HEK293 (cell line): Measurements from ENCODE around the gene MRPL55.

ENCODE experiments used
- SCRT2 ChIP-seq: fragments of 450-650 bp; formaldehyde crosslinking; IDR thresholded peaks from 2 replicates; pipeline ENCODE4 v1.5.1; 2016; ENCODE audit warnings: missing biosample characterization, missing genetic modification characterization
- ZFP41 ChIP-seq: fragments of 450-650 bp; formaldehyde crosslinking; IDR thresholded peaks from 2 replicates; pipeline ENCODE4 v1.5.1; 2016; ENCODE audit warnings: missing biosample characterization, missing genetic modification characterization, borderline replicate concordance
- ZNF10 ChIP-seq: fragments of 450-650 bp; formaldehyde crosslinking; IDR thresholded peaks from 2 replicates; pipeline ENCODE4 v1.5.1; 2017; ENCODE audit warnings: missing biosample characterization, missing genetic modification characterization
- ZNF112 ChIP-seq: fragments of 450-650 bp; formaldehyde crosslinking; IDR thresholded peaks from 2 replicates; pipeline ENCODE4 v1.5.0; 2017; ENCODE audit warnings: missing biosample characterization, missing genetic modification characterization
- ZNF19 ChIP-seq: fragments of 450-650 bp; formaldehyde crosslinking; IDR thresholded peaks from 2 replicates; pipeline ENCODE4; 2016; ENCODE audit warnings: missing biosample characterization, missing genetic modification characterization, low read depth
- ZNF211 ChIP-seq: fragments of 450-650 bp; formaldehyde crosslinking; IDR thresholded peaks from 2 replicates; pipeline ENCODE4 v1.5.1; 2016; ENCODE audit warnings: low read depth, missing biosample characterization, missing genetic modification characterization
- ZNF239 ChIP-seq: fragments of 450-650 bp; formaldehyde crosslinking; IDR thresholded peaks from 2 replicates; pipeline ENCODE4 v1.5.1; 2016; ENCODE audit warnings: missing biosample characterization, missing genetic modification characterization
- ZNF274 ChIP-seq, 2 experiments: fragments of 200-500 bp in 1 of 2; fragments of 450-650 bp in 1 of 2; sonication (Bioruptor generic) in 1 of 2; formaldehyde crosslinking in 1 of 2; IDR thresholded peaks; 2 replicates each; pipeline versions ENCODE4 v1.5.1 to v1.6.1; 2014 to 2016; ENCODE audit warnings: borderline replicate concordance in 1 of 2, inconsistent platforms in 1 of 2, low read length in 1 of 2, missing biosample characterization in 1 of 2, missing genetic modification characterization in 1 of 2
- ZNF292 ChIP-seq: fragments of 450-650 bp; formaldehyde crosslinking; IDR thresholded peaks from 2 replicates; pipeline ENCODE4 v1.5.1; 2016; ENCODE audit warnings: low read depth, missing biosample characterization, missing genetic modification characterization, borderline replicate concordance
- ZNF416 ChIP-seq: fragments of 450-650 bp; formaldehyde crosslinking; IDR thresholded peaks from 2 replicates; pipeline ENCODE4 v1.5.1; 2016; ENCODE audit warnings: missing biosample characterization, missing genetic modification characterization
- ZNF660 ChIP-seq: fragments of 450-650 bp; IDR thresholded peaks from 2 replicates; pipeline ENCODE4 v1.5.1; 2018; ENCODE audit warnings: missing biosample characterization, mild to moderate bottlenecking, missing genetic modification characterization
- ZNF664 ChIP-seq: fragments of 450-650 bp; formaldehyde crosslinking; IDR thresholded peaks from 2 replicates; pipeline ENCODE4 v1.5.1; 2016; ENCODE audit warnings: missing biosample characterization, missing genetic modification characterization
- ZNF677 ChIP-seq: fragments of 450-650 bp; IDR thresholded peaks from 2 replicates; pipeline ENCODE4 v1.5.0; 2018; ENCODE audit warnings: missing biosample characterization, mild to moderate bottlenecking, missing genetic modification characterization, moderate library complexity
- ZSCAN23 ChIP-seq: fragments of 450-650 bp; formaldehyde crosslinking; IDR thresholded peaks from 2 replicates; pipeline ENCODE4 v1.5.1; 2016; ENCODE audit warnings: missing biosample characterization, missing genetic modification characterization
- TF ChIP-seq, protein P1 (sequence below): fragments of 450-650 bp; formaldehyde crosslinking; IDR thresholded peaks from 2 replicates; pipeline ENCODE4 v1.5.1; 2016; ENCODE audit warnings: missing biosample characterization, missing genetic modification characterization
- TF ChIP-seq, protein P2 (sequence below): fragments of 450-650 bp; formaldehyde crosslinking; IDR thresholded peaks from 2 replicates; pipeline ENCODE4 v1.5.1; 2017; ENCODE audit warnings: missing biosample characterization, missing genetic modification characterization
- TF ChIP-seq, protein P3 (sequence below): sonication (generic); formaldehyde crosslinking; IDR thresholded peaks from 2 replicates; pipeline ENCODE4 v1.8.1; 2022; ENCODE audit warnings: mild to moderate bottlenecking, moderate library complexity, missing genetic modification reagents
- TF ChIP-seq, protein P4 (sequence below): fragments of 450-650 bp; formaldehyde crosslinking; IDR thresholded peaks from 2 replicates; pipeline ENCODE4 v1.5.0; 2017; ENCODE audit warnings: missing biosample characterization, missing genetic modification characterization, borderline replicate concordance
- TF ChIP-seq, protein P5 (sequence below): fragments of 450-650 bp; formaldehyde crosslinking; IDR thresholded peaks from 2 replicates; pipeline ENCODE4 v1.5.1; 2016; ENCODE audit warnings: missing biosample characterization, missing genetic modification characterization, borderline replicate concordance
- TF ChIP-seq, protein P6 (sequence below): fragments of 450-650 bp; IDR thresholded peaks from 2 replicates; pipeline ENCODE4 v1.5.1; 2018; ENCODE audit warnings: missing biosample characterization, mild to moderate bottlenecking, missing genetic modification characterization
- TF ChIP-seq, protein P7 (sequence below): fragments of 450-650 bp; formaldehyde crosslinking; IDR thresholded peaks from 2 replicates; pipeline ENCODE4 v1.5.1; 2016; ENCODE audit warnings: missing biosample characterization, missing genetic modification characterization, borderline replicate concordance

The MRPL55 gene

DNA sequence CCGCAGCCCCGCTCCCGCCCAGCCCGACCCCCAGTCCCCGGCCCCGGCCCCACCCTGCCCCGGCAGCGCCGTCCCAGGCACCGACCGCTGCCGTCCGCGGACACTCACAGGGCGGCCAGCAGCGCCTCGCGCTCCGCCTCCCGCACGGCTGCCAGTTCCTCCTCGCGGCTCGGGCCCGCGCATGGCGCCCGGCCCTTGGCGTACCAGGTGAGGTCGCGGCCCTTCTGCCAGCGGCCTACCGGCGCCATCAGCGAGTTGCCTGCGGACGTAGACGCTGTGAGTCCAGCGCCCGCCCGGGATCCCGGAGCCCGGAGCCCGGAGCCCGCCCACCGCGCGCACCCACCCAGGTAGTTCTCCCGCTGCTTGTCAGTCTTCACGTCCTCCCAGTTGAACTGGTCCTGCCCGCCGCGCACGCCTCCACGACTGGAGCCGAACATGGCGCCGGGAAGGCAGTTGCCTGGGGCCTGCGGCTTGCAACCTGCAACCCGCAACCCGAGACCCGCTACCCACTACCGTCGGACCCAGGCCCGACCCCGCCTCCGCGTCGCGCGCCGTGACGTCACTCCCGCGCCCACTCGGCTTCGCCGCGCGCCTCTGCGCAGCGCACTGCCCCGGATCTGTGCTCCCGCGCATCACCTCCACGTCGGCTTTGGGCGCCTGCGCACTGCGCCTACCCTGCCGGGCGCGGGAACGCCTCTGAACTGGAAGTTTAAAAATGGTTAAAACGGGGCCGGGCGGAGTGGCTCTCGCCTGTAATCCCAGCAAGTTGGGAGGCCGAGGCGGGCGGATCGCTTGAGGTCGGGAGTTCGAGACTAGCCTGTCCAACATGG lies 6.1 kb downstream of the MRPL55 start, which contains the start of gene C1orf35 (continued):
- TF ChIP-seq, protein P1, sequence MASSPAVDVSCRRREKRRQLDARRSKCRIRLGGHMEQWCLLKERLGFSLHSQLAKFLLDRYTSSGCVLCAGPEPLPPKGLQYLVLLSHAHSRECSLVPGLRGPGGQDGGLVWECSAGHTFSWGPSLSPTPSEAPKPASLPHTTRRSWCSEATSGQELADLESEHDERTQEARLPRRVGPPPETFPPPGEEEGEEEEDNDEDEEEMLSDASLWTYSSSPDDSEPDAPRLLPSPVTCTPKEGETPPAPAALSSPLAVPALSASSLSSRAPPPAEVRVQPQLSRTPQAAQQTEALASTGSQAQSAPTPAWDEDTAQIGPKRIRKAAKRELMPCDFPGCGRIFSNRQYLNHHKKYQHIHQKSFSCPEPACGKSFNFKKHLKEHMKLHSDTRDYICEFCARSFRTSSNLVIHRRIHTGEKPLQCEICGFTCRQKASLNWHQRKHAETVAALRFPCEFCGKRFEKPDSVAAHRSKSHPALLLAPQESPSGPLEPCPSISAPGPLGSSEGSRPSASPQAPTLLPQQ (tag by site-specific recombination): peak; percentile 63
- TF ChIP-seq, protein P2, sequence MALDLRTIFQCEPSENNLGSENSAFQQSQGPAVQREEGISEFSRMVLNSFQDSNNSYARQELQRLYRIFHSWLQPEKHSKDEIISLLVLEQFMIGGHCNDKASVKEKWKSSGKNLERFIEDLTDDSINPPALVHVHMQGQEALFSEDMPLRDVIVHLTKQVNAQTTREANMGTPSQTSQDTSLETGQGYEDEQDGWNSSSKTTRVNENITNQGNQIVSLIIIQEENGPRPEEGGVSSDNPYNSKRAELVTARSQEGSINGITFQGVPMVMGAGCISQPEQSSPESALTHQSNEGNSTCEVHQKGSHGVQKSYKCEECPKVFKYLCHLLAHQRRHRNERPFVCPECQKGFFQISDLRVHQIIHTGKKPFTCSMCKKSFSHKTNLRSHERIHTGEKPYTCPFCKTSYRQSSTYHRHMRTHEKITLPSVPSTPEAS: no peak; the same call in 1 of the 2 replicates
- TF ChIP-seq ZNF112 (tag by site-specific recombination) (no peak), ZNF416 (tag by site-specific recombination) (no peak), ZNF660 (tag by site-specific recombination) (peak; percentile 68; the same call in 1 of the 2 replicates), ZNF10 (peak; percentile 52; the same call in 1 of the 2 replicates), ZNF274 (IDR thresholded peaks at IDR 0.05; ENCODE audit: low read length) (no peak), ZNF274 (tag by site-specific recombination; IDR thresholded peaks at IDR 0.05; ENCODE audit: borderline replicate concordance) (no peak), ZNF292 (tag by site-specific recombination) (no peak), ZNF664 (tag by site-specific recombination) (no peak), ZNF239 (tag by site-specific recombination) (no peak), ZNF677 (tag by site-specific recombination) (no peak), ZNF211 (tag by site-specific recombination) (no peak), ZNF19 (tag by site-specific recombination) (no peak), ZFP41 (no peak), ZSCAN23 (peak; percentile 17), SCRT2 (tag by site-specific recombination) (0 out of 2 replicates have a peak, but pooled peaks have one; percentile 26)
- TF ChIP-seq, protein P3, sequence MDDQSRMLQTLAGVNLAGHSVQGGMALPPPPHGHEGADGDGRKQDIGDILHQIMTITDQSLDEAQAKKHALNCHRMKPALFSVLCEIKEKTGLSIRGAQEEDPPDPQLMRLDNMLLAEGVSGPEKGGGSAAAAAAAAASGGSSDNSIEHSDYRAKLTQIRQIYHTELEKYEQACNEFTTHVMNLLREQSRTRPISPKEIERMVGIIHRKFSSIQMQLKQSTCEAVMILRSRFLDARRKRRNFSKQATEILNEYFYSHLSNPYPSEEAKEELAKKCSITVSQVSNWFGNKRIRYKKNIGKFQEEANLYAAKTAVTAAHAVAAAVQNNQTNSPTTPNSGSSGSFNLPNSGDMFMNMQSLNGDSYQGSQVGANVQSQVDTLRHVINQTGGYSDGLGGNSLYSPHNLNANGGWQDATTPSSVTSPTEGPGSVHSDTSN: peak; percentile 92
- TF ChIP-seq, protein P4, sequence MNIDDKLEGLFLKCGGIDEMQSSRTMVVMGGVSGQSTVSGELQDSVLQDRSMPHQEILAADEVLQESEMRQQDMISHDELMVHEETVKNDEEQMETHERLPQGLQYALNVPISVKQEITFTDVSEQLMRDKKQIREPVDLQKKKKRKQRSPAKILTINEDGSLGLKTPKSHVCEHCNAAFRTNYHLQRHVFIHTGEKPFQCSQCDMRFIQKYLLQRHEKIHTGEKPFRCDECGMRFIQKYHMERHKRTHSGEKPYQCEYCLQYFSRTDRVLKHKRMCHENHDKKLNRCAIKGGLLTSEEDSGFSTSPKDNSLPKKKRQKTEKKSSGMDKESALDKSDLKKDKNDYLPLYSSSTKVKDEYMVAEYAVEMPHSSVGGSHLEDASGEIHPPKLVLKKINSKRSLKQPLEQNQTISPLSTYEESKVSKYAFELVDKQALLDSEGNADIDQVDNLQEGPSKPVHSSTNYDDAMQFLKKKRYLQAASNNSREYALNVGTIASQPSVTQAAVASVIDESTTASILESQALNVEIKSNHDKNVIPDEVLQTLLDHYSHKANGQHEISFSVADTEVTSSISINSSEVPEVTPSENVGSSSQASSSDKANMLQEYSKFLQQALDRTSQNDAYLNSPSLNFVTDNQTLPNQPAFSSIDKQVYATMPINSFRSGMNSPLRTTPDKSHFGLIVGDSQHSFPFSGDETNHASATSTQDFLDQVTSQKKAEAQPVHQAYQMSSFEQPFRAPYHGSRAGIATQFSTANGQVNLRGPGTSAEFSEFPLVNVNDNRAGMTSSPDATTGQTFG (tag by site-specific recombination): no peak
- TF ChIP-seq, protein P5, sequence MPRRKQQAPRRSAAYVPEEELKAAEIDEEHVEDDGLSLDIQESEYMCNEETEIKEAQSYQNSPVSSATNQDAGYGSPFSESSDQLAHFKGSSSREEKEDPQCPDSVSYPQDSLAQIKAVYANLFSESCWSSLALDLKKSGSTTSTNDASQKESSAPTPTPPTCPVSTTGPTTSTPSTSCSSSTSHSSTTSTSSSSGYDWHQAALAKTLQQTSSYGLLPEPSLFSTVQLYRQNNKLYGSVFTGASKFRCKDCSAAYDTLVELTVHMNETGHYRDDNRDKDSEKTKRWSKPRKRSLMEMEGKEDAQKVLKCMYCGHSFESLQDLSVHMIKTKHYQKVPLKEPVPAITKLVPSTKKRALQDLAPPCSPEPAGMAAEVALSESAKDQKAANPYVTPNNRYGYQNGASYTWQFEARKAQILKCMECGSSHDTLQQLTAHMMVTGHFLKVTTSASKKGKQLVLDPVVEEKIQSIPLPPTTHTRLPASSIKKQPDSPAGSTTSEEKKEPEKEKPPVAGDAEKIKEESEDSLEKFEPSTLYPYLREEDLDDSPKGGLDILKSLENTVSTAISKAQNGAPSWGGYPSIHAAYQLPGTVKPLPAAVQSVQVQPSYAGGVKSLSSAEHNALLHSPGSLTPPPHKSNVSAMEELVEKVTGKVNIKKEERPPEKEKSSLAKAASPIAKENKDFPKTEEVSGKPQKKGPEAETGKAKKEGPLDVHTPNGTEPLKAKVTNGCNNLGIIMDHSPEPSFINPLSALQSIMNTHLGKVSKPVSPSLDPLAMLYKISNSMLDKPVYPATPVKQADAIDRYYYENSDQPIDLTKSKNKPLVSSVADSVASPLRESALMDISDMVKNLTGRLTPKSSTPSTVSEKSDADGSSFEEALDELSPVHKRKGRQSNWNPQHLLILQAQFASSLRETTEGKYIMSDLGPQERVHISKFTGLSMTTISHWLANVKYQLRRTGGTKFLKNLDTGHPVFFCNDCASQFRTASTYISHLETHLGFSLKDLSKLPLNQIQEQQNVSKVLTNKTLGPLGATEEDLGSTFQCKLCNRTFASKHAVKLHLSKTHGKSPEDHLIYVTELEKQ (tag by site-specific recombination): no peak; the same call in 1 of the 2 replicates
- TF ChIP-seq, protein P6, sequence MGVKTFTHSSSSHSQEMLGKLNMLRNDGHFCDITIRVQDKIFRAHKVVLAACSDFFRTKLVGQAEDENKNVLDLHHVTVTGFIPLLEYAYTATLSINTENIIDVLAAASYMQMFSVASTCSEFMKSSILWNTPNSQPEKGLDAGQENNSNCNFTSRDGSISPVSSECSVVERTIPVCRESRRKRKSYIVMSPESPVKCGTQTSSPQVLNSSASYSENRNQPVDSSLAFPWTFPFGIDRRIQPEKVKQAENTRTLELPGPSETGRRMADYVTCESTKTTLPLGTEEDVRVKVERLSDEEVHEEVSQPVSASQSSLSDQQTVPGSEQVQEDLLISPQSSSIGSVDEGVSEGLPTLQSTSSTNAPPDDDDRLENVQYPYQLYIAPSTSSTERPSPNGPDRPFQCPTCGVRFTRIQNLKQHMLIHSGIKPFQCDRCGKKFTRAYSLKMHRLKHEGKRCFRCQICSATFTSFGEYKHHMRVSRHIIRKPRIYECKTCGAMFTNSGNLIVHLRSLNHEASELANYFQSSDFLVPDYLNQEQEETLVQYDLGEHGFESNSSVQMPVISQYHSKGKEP (tag by site-specific recombination): peak; percentile 82
- TF ChIP-seq, protein P7, sequence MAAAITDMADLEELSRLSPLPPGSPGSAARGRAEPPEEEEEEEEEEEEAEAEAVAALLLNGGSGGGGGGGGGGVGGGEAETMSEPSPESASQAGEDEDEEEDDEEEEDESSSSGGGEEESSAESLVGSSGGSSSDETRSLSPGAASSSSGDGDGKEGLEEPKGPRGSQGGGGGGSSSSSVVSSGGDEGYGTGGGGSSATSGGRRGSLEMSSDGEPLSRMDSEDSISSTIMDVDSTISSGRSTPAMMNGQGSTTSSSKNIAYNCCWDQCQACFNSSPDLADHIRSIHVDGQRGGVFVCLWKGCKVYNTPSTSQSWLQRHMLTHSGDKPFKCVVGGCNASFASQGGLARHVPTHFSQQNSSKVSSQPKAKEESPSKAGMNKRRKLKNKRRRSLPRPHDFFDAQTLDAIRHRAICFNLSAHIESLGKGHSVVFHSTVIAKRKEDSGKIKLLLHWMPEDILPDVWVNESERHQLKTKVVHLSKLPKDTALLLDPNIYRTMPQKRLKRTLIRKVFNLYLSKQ: no peak
